Uterus (tissue), 4 donors: Measurements from ENCODE around the gene SLC12A9. TPM values are rescaled to one million over a fixed set of nuclear protein-coding genes. Genes with fewer than 3 reads are reported as not detected.

Experiments
- DNase-seq, 2 donors: peaks; one replicate each; pipeline ENCODE4 v3.0.0-alpha.2; 2019 to 2020
- H3K27ac ChIP-seq, 2 donors: fragments of 200-600 bp; sonication (generic); 1 replicate in 1 of 2; 2 replicates in 1 of 2; pipeline ENCODE4 v1.5.1; 2016 to 2018
- H3K27me3 ChIP-seq, 2 donors: fragments of 200-600 bp; sonication (generic); one replicate each; pipeline ENCODE4 v1.5.1; 2018 to 2019; ENCODE audit warnings: control low read depth in 1 of 2
- H3K36me3 ChIP-seq, 2 donors: fragments of 200-600 bp; sonication (generic); one replicate each; pipeline ENCODE4 v1.5.1; 2019; ENCODE audit warnings: control low read depth in 1 of 2
- H3K4me1 ChIP-seq, 2 donors: fragments of 200-600 bp; sonication (generic); one replicate each; pipeline ENCODE4 v1.5.1; 2018 to 2019; ENCODE audit warnings: control low read depth in 1 of 2
- H3K4me3 ChIP-seq, 2 donors: fragments of 200-600 bp; sonication (generic); 1 replicate in 1 of 2; 2 replicates in 1 of 2; pipeline ENCODE4 v1.5.1; 2018 to 2019; ENCODE audit warnings: mild to moderate bottlenecking in 1 of 2
- H3K9me3 ChIP-seq, 2 donors: fragments of 200-600 bp; sonication (generic); one replicate each; pipeline ENCODE4 v1.5.1; 2019; ENCODE audit warnings: control low read depth in 1 of 2
- POLR2A ChIP-seq, 2 donors: fragments of 450-650 bp; IDR thresholded peaks; one replicate each; pipeline ENCODE4 v1.6.1; 2016; ENCODE audit warnings: antibody characterized with exemption in 2 of 2, mild to moderate bottlenecking in 1 of 2, moderate library complexity in 1 of 2
- intact Hi-C: fragments of 100-400 bp; cut with DNase I; formaldehyde crosslinking; loops from one replicate; pipeline ENCODE4 v1.15.1; 2023; ENCODE audit warnings: low total_unique reads
- total RNA-seq, 4 donors: library from RNA; depleted of rRNA in 3 of 4; stranded (reverse); fragments of >200 nt in 3 of 4; gene quantifications; one replicate each; pipeline versions ENCODE4 v1.1.0 to v1.2.4, GENCODE V29; 2014 to 2023
- TF ChIP-seq, protein P1 (sequence below), 4 experiments: fragments of 200-600 bp in 2 of 4; fragments of 450-650 bp in 2 of 4; sonication (generic) in 2 of 4; IDR thresholded peaks; one replicate each; pipeline ENCODE4 v1.5.1; 2016 to 2019; ENCODE audit warnings: antibody characterized with exemption in 4 of 4, mild to moderate bottlenecking in 2 of 4, moderate library complexity in 1 of 4
- donor health status: DM: yes; HTN: yes; CAD: no.

The SLC12A9 gene
- total RNA-seq, 4 donors from 2014 or later = 9.0 to 36.9 (median 25.9) TPM

DNA sequence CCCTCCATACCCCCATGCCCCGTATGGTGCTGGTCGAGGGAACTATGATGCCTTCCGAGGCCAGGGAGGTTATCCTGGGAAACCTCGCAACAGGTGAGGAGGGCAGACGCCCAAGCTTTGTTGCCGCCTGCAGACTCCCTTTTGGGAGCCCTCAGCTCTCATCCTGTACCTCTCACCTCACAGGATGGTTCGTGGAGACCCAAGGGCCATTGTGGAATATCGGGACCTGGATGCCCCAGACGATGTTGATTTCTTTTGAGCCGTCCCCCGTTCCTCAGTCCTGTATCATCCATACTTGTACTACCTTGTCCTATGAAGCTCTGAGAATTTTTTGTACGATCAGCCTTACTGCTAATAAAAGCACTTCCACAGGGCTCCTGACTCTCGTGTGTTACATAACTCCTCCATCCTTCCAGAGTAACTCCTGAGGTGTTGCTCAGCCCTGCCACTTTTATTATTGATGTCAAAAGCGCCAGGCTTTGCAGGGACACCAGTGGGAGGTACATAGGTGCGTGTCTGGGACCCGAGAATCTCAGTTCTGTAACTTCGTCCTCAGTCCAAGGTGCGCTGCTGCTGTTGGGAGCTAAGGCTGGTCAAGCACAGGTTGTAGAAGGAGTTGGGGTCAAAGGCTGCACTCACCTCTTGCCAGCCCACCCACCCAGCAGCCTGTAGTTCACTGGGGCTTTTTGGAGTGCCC lies 35.9 kb downstream of the SLC12A9 start:
- Histone ChIP-seq H3K27me3 (no peaks in the 10 kb centered on the region), H3K4me1 (peaks cover 0 to 13% of the 10 kb centered on the region in 2 donors), H3K27ac (peak overlapping the region; percentile 89 to 92), H3K4me3 (peak overlapping the region; percentile 71 to 76), H3K9me3 (no peaks in the 10 kb centered on the region), H3K36me3 (no peaks in the 10 kb centered on the region)
- TF ChIP-seq, protein P1, sequence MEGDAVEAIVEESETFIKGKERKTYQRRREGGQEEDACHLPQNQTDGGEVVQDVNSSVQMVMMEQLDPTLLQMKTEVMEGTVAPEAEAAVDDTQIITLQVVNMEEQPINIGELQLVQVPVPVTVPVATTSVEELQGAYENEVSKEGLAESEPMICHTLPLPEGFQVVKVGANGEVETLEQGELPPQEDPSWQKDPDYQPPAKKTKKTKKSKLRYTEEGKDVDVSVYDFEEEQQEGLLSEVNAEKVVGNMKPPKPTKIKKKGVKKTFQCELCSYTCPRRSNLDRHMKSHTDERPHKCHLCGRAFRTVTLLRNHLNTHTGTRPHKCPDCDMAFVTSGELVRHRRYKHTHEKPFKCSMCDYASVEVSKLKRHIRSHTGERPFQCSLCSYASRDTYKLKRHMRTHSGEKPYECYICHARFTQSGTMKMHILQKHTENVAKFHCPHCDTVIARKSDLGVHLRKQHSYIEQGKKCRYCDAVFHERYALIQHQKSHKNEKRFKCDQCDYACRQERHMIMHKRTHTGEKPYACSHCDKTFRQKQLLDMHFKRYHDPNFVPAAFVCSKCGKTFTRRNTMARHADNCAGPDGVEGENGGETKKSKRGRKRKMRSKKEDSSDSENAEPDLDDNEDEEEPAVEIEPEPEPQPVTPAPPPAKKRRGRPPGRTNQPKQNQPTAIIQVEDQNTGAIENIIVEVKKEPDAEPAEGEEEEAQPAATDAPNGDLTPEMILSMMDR (IDR thresholded peaks at IDR 0.05) = no peak
- TF ChIP-seq POLR2A (IDR thresholded peaks at IDR 0.05) = no peak
- intact Hi-C loops = no loop called here
- no peak for DNase-seq

DNA sequence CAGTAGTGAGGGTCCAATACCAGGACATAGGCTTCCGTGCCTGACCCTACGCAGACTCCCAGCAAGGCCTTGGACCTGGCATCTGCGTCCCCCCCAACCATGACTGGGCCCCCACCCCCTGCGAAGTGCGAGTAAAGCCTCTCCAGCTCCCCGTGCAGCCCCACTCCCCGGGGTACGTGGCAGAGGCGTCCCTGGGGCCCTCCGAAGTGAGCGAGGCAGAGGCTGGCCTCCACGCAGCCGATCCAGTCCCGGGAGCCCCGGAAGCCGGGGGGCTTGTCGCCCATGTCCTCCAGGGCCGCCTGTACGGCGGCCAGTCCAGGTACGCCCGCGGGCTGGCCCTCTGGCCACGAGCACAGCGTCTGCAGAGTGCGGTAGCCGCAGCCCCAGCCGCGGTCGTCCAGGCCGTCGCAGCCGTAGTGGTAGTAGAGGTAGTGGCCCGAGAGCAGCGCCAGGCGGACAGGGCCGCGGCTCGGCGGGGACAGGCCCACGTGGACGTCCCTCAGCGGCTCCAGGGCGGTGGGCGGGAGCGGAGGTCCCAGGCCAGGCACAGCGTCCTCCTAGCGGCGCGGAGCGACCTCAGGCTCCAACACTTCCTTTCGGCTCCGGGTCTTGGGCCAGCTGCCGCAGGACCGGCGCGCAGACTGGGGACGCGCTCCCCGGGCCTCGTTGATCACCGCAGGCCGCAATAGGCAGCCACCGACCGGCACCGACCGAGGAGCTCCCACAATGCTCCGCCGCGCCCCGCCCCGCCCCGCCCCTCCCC lies 36.7 kb downstream of the SLC12A9 start, which contains the start of gene UFSP1:
UFSP1 (minus strand) TSS at position 728 of the 763 bp plus-strand sequence; CDS start at position 284, 444 bp downstream.
- intact Hi-C loops = no loop called here
- Histone ChIP-seq H3K9me3 (no peaks in the 10 kb centered on the region), H3K36me3 (no peaks in the 10 kb centered on the region), H3K4me3 (peak within 1 kb of the TSS; percentile 71 to 76), H3K27ac (peak within 1 kb of the TSS; percentile 89 to 92), H3K27me3 (no peaks in the 10 kb centered on the region), H3K4me1 (peaks cover 0 to 13% of the 10 kb centered on the region in 2 donors)
- TF ChIP-seq, protein P1 (IDR thresholded peaks at IDR 0.05) = peak in 1 of 4 experiments; percentile 21
- TF ChIP-seq POLR2A (IDR thresholded peaks at IDR 0.05) = no peak
- DNase-seq = no peak

DNA sequence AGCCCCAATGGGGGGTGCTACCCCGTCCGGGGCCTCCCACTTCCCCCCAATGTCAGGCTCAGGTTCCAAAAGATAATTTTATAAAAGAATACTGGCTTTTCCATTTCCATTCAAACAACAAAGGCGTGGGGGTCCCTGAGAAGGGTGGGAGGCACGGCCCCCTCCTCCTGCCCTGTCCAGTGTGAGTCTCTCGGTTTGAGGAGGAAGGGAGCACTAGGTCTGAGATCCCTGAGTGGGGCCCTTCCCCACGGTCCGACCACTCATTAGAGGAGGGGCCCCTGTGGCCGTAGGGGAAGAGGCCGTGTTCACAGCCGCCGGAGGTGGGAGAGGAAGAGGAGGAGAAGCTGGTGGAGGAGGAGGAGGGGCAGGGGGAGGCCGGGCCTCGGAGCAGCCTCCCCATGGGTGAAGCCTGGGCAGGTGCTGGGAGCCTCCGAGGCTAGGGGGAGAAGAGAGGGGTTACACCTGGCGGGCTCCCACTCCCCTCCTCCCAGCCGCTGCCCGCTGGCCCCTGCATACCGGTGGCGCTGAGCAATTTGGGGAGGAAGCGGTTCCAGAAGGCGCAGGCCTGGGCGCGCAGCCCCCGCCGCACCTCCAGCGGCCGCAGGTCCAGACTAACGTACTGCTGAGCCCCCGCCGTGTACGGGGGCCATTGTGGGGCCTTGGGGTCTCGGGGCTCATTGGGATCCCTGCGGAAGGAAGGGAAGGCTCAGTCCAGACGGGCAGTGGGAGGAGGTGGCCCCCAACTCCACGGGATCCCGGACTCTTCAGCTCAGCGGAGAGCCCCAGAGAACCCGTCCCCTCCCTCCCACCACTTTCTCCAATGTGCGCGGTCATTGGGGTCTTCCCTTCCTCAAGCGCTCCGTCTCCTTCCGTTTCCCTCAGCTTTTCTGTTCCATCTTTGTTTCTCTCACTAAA lies 38.4 kb downstream of the SLC12A9 start:
- H3K4me1 ChIP-seq = peaks cover 0 to 24% of the 10 kb centered on the region in 2 donors
- H3K36me3 ChIP-seq = no peaks in the 10 kb centered on the region
- intact Hi-C loops = no loop called here
- H3K4me3 ChIP-seq = peak overlapping the region; percentile 71 to 76
- no peaks in the 10 kb centered on the region for H3K9me3 ChIP-seq
- peak in 1 of 2 donors; percentile 39 for DNase-seq
- H3K27ac ChIP-seq = peak overlapping the region; percentile 89 to 92
- TF ChIP-seq, protein P1 (IDR thresholded peaks at IDR 0.05) = no peak
- no peak for TF ChIP-seq POLR2A (IDR thresholded peaks at IDR 0.05)
- peaks cover 0 to under 1% of the 10 kb centered on the region in 2 donors for H3K27me3 ChIP-seq

- Histone ChIP-seq H3K36me3 (no peaks in the 10 kb centered on the region), H3K27ac (peak overlapping the region; percentile 89 to 92), H3K27me3 (peaks cover 0 to 8% of the 10 kb centered on the region in 2 donors), H3K4me3 (no peak overlapping the region), H3K4me1 (peaks cover 0 to 32% of the 10 kb centered on the region in 2 donors), H3K9me3 (no peaks in the 10 kb centered on the region)
- no peak for DNase-seq
- no peak for TF ChIP-seq POLR2A (IDR thresholded peaks at IDR 0.05)
- TF ChIP-seq, protein P1 (IDR thresholded peaks at IDR 0.05) = no peak
- intact Hi-C loops = no loop called here
These were observed 39.2 kb downstream of the SLC12A9 start for GRCh38 chr7:100891568-100892247.
